Measurements from ENCODE around the gene TMPRSS5. TPM values are rescaled to one million over a fixed set of nuclear protein-coding genes. Genes with fewer than 3 reads are reported as not detected.

The TMPRSS5 gene
- total RNA-seq, 2 donors from 2014 or later = 0.16 to 0.19 TPM

- Histone ChIP-seq H3K27me3 (no peaks in the 10 kb centered on the region), H3K27ac (no peak overlapping the region), H3K4me1 (no peaks in the 10 kb centered on the region), H3K4me3 (no peak overlapping the region), H3K9me3 (no peaks in the 10 kb centered on the region), H3K36me3 (no peaks in the 10 kb centered on the region)
- no peak for TF ChIP-seq CTCF (IDR thresholded peaks at IDR 0.05)
- no peak for DNase-seq (ENCODE audit: low spot score)
Observed at GRCh38 chr11:113649311-113649710, 56.8 kb downstream of the TMPRSS5 start.

- no peaks in the 10 kb centered on the region for H3K9me3 ChIP-seq
- no peak for DNase-seq (ENCODE audit: low spot score)
- H3K27ac ChIP-seq = no peak overlapping the region
- no peaks in the 10 kb centered on the region for H3K4me1 ChIP-seq
- no peaks in the 10 kb centered on the region for H3K36me3 ChIP-seq
- no peak overlapping the region for H3K4me3 ChIP-seq
- TF ChIP-seq CTCF (IDR thresholded peaks at IDR 0.05) = no peak
- H3K27me3 ChIP-seq = no peaks in the 10 kb centered on the region
Observed at GRCh38 chr11:113647856-113648255, 58.3 kb downstream of the TMPRSS5 start.

DNA sequence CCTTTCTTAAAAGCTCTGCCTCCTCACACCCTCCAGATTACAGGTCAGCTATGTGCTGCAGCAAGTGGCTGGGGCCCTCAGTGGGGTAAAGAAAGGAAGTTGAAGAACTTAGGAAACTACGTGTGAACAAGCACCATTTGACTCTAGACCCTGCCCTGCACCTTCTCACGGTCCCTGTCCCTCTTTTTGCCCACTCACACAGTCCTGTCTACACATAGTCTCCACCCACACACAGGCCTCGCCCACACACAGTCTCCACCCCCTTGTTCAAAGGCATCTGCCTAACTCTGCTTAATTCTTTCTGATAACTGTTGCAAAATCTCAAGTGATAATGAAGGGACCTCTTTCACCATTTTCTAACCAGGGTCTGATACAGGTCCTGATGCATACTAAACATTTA is 59.0 kb downstream of the TMPRSS5 start:
- Histone ChIP-seq H3K9me3 (no peaks in the 10 kb centered on the region), H3K27me3 (no peaks in the 10 kb centered on the region), H3K4me1 (no peaks in the 10 kb centered on the region), H3K27ac (no peak overlapping the region), H3K4me3 (no peak overlapping the region), H3K36me3 (no peaks in the 10 kb centered on the region)
- no peak for DNase-seq (ENCODE audit: low spot score)
- no peak for TF ChIP-seq CTCF (IDR thresholded peaks at IDR 0.05)

GRCh38 chr11:113645593-113646349 is 60.3 kb downstream of the TMPRSS5 start:
- Histone ChIP-seq H3K9me3 (no peaks in the 10 kb centered on the region), H3K27ac (no peak overlapping the region)

GRCh38 chr11:113644605-113645004 is 61.5 kb downstream of the TMPRSS5 start:
- DNase-seq (ENCODE audit: low spot score) = no peak
- H3K9me3 ChIP-seq = no peaks in the 10 kb centered on the region
- no peak for TF ChIP-seq CTCF (IDR thresholded peaks at IDR 0.05)

More at GRCh38 chr11:113645593-113646349, 60.3 kb downstream of the TMPRSS5 start:
- DNase-seq (ENCODE audit: low spot score) = no peak
- H3K4me1 ChIP-seq = no peaks in the 10 kb centered on the region
- TF ChIP-seq CTCF (IDR thresholded peaks at IDR 0.05) = no peak
- no peaks in the 10 kb centered on the region for H3K36me3 ChIP-seq
- H3K4me3 ChIP-seq = no peak overlapping the region
- no peaks in the 10 kb centered on the region for H3K27me3 ChIP-seq

GRCh38 chr11:113643701-113644100 is 62.4 kb downstream of the TMPRSS5 start:
- no peak for DNase-seq (ENCODE audit: low spot score)
- no peak for TF ChIP-seq CTCF (IDR thresholded peaks at IDR 0.05)
- no peaks in the 10 kb centered on the region for H3K9me3 ChIP-seq
- H3K27me3 ChIP-seq = no peaks in the 10 kb centered on the region
- no peaks in the 10 kb centered on the region for H3K4me1 ChIP-seq
- H3K36me3 ChIP-seq = no peaks in the 10 kb centered on the region
- no peak overlapping the region for H3K4me3 ChIP-seq
- H3K27ac ChIP-seq = no peak overlapping the region

More at GRCh38 chr11:113644605-113645004, 61.5 kb downstream of the TMPRSS5 start:
- Histone ChIP-seq H3K36me3 (no peaks in the 10 kb centered on the region), H3K27ac (no peak overlapping the region), H3K4me3 (no peak overlapping the region), H3K27me3 (no peaks in the 10 kb centered on the region), H3K4me1 (no peaks in the 10 kb centered on the region)
